ENCODE measurements around the gene SPRED2.

DNA sequence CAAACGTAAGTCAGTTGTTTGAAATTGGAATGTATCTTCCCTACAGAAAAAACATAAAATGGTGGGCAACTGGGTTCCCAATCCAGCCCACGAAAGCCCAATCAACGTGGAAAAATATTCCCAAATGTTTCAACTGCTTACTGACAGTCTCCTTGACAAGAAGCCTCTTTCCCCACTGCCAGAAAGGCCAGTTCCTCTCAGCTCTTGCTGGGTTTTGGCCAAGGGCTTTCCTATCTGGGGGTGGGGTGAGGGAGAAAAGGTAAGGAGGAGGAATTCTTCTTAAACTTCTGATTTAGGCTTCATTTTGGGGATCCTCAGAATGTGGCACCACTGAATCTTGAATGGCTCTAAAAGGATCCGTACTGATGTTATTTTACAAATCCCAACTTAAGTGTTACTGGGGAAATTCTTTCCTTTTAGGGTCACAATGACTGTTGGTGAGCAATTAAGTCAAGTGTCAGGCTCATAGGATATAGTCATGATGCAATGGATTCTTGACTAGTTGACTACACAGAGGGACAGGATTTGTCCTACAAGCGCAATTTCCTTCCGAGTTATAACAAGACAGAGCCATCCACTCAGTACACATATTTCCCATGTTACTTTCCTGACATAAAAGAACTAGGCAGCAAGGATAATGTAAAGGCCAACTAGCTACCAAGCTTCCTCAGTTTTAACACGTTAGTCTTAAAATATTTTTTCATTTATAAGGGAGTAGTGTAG is 73.6 kb downstream of the SPRED2 start:
- TF ChIP-seq, protein P1, sequence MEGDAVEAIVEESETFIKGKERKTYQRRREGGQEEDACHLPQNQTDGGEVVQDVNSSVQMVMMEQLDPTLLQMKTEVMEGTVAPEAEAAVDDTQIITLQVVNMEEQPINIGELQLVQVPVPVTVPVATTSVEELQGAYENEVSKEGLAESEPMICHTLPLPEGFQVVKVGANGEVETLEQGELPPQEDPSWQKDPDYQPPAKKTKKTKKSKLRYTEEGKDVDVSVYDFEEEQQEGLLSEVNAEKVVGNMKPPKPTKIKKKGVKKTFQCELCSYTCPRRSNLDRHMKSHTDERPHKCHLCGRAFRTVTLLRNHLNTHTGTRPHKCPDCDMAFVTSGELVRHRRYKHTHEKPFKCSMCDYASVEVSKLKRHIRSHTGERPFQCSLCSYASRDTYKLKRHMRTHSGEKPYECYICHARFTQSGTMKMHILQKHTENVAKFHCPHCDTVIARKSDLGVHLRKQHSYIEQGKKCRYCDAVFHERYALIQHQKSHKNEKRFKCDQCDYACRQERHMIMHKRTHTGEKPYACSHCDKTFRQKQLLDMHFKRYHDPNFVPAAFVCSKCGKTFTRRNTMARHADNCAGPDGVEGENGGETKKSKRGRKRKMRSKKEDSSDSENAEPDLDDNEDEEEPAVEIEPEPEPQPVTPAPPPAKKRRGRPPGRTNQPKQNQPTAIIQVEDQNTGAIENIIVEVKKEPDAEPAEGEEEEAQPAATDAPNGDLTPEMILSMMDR (IDR thresholded peaks at IDR 0.05 in 8 of 11, conservative IDR thresholded peaks at IDR 0.05 in 3 of 11) = no peak
- TF ChIP-seq POLR2AphosphoS5 (IDR thresholded peaks at IDR 0.05) = no peak

All from spleen (tissue), 7 donors.